AG09309 (cell line): ENCODE data around the gene LPAR3.

Experiments used
- DNase-seq: peaks from one replicate; pipeline ENCODE4 v3.0.0-alpha.2; 2010; ENCODE audit warnings: low read depth
- H3K4me3 ChIP-seq: 2 replicates; pipeline ENCODE4 v1.5.1; 2011; ENCODE audit warnings: mild to moderate bottlenecking, low read depth, low read length, moderate library complexity; ENCODE audit not compliant: control insufficient read depth
- CTCF ChIP-seq: IDR thresholded peaks from 2 replicates; pipeline ENCODE4 v1.5.1; 2011; ENCODE audit warnings: mild to moderate bottlenecking, low read depth, low read length, inconsistent platforms; ENCODE audit not compliant: insufficient read depth, control insufficient read depth; ENCODE audit errors: missing control alignments

LPAR3 gene

GRCh38 chr1:84785271-84786036 is 107.6 kb downstream of the LPAR3 start:
- no peak for TF ChIP-seq CTCF
- H3K4me3 ChIP-seq: no peak overlapping the region
- DNase-seq: no peak

GRCh38 chr1:84782881-84783280 is 110.1 kb downstream of the LPAR3 start:
- no peak overlapping the region for H3K4me3 ChIP-seq
- no peak for TF ChIP-seq CTCF

DNA sequence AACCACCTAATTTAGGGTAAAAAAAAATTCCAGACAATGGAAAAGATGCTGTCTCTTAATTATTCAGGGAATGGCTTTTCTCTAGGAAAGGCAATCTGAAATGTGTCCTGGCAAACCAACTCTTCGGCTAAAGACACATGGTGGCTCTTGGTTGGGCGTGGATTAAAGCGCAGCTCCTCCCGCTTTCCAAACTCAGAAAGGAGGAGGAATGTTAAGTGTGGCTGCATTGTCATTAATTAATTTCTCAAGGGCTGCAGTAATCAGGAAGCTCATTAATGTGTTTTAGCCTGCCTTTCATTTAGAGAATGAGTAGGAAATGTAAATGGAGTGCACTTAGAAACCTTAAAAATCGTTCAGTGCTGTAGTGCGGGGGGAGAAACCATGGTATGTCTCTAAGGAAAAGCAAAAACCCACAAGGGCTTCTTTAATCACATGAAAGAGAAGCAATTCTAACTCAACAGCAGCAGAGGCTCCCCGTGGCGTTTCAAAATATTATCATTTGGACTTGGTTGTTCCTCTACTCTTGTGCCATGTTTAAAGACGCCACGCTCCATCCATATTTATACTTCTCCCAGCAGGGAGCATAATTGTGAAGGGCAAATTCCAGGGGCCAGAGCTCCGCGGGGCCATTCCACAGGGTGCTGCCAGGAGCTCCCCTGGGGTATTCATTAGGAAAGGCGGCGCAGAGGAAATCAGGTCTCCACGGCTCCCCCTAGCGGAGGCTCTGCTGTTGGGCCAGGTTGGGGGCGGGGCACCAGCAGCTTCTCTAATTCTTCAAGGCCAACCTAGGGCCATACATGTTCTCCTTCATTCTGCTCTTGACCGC is 110.8 kb downstream of the LPAR3 start:
- no peak for DNase-seq
- H3K4me3 ChIP-seq: no peak overlapping the region
- peak; percentile 55 for TF ChIP-seq CTCF

More at GRCh38 chr1:84782881-84783280, 110.1 kb downstream of the LPAR3 start:
- no peak for DNase-seq

- no peak for TF ChIP-seq CTCF
- no peak overlapping the region for H3K4me3 ChIP-seq
- DNase-seq: no peak
Observed at GRCh38 chr1:84780000-84780716, 112.8 kb downstream of the LPAR3 start.

- peak; percentile 52 for DNase-seq
- TF ChIP-seq CTCF: no peak
- H3K4me3 ChIP-seq: no peak overlapping the region
Observed at GRCh38 chr1:84776639-84777038, 116.4 kb downstream of the LPAR3 start.

- TF ChIP-seq CTCF: no peak
- DNase-seq: no peak
- no peak overlapping the region for H3K4me3 ChIP-seq
Observed at GRCh38 chr1:84775535-84775920, 117.5 kb downstream of the LPAR3 start.
